Ovary (tissue), 9 donors: ENCODE results near the gene TAS2R43. TPM values are rescaled to one million over a fixed set of nuclear protein-coding genes. Genes with fewer than 3 reads are reported as not detected.
"Not testable (repeated sequence)": the region's sequence is repeated elsewhere in the genome, so short reads cannot be mapped to it uniquely, and the experiment has no call there.

Experiments
- DNase-seq, 5 donors: peaks; one replicate each; pipeline ENCODE4 v3.0.0-alpha.2; 2019 to 2020
- H3K27ac ChIP-seq, 2 donors: fragments of 200-600 bp; one replicate each; pipeline versions ENCODE4 v1.5.1 to v1.8.0; 2019 to 2022
- H3K27me3 ChIP-seq: fragments of 200-600 bp; one replicate; pipeline ENCODE4 v1.8.0; 2022
- H3K36me3 ChIP-seq: fragments of 200-600 bp; sonication (generic); one replicate; pipeline ENCODE4 v1.5.1; 2019
- H3K4me1 ChIP-seq: one replicate; pipeline ENCODE4 v1.8.1; 2013; ENCODE audit warnings: mild to moderate bottlenecking, moderate library complexity; ENCODE audit not compliant: insufficient read depth
- H3K4me3 ChIP-seq: fragments of 200-600 bp; sonication (generic); one replicate; pipeline ENCODE4 v1.5.1; 2017
- H3K9me3 ChIP-seq, 2 donors: fragments of 200-600 bp in 1 of 2; sonication (generic) in 1 of 2; one replicate each; pipeline versions ENCODE4 v1.5.1 to v1.8.1; 2013 to 2019; ENCODE audit warnings: mild to moderate bottlenecking in 1 of 2, moderate library complexity in 1 of 2
- EP300 ChIP-seq: sonication (generic); formaldehyde crosslinking; IDR thresholded peaks from one replicate; pipeline ENCODE4 v1.6.1; 2017; ENCODE audit warnings: antibody characterized with exemption
- WGBS, 3 donors: extraction: QIAGEN DNeasy Blood & Tissue Kit in 1 of 3; methylation state at CpG; one replicate each; pipeline versions ENCODE4 v1.1.5 to v1.1.7; 2013 to 2017; 5-methylcytosine and 5-hydroxymethylcytosine counted together
- intact Hi-C, 4 donors: fragments of 100-400 bp; cut with DNase I; formaldehyde crosslinking; loops; one replicate each; pipeline versions ENCODE4 v1.11.0 to v1.15.1; 2022 to 2023
- polyA plus RNA-seq, 2 donors: library from polyadenylated mRNA; stranded (reverse); fragments of 200-250 nt in 1 of 2; fragments of 350-450 nt in 1 of 2; fragmentation: Illumina TruSeq in 1 of 2; extraction: RNeasy Lipid Tissue Mini Kit (QIAGEN cat#74804) in 1 of 2; gene quantifications; one replicate each; pipeline ENCODE4 v1.2.3, GENCODE V29; 2013 to 2014
- small RNA-seq: library from RNA; depleted of rRNA; stranded (forward); fragments of <200 nt; gene quantifications from one replicate; pipeline ENCODE3, GENCODE V24; 2016
- total RNA-seq, 7 donors: library from RNA; depleted of rRNA in 2 of 7; stranded (reverse); fragments of >200 nt in 2 of 7; fragmentation: NEBNext Ultra II Directional in 3 of 7; extraction: Animal tissue kit (Norgen Biotek cat#: 25700) in 3 of 7; gene quantifications; one replicate each; pipeline versions ENCODE4 v1.1.0 to v1.2.4, GENCODE V29; 2016 to 2023
- donor health status: DM: no; HTN: no; CAD: no; lungs with moderate emphysema.
- donor health status: DM: no; HTN: no; CAD: no.
- donor health status: Bipolar disorder and iron deficiency.
- donor health status: DM: yes; HTN: yes; CAD: no.
- donor health status: DM: no; HTN: no; CAD: no.
- donor health status: DM: yes; HTN: yes; CAD: no.

Gene TAS2R43
- total and polyA plus RNA-seq, 9 donors: 0.10 to 6.9 (median 0.54) TPM; not detected in 1

DNA sequence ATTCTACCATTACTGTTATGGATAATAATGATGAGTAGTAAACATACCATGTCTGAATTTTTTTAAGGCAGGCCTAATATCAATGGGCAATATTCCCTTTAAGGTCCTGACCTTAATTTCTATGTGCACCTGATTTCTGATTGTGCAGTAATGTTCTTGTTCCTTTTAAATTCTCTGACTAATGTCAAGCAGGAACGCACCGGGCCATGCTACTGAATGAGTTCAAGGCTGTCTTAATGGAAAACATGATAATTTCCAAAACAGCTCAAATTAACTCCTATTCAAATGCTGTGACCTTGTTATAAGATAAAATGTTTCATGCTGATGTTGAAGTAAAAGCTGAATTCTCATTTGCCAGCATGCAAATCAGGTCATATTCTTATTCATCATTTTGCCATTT is 36.8 kb downstream of the TAS2R43 start:
- no peak overlapping the region for H3K4me3 ChIP-seq
- intact Hi-C loops: no loop called here
- H3K36me3 ChIP-seq: no peaks in the 10 kb centered on the region
- H3K27ac ChIP-seq: no peak overlapping the region
- no peaks in the 10 kb centered on the region for H3K27me3 ChIP-seq
- 39 to 82% (median 49%) methylated on average over 2 of the region's 2 CpGs for WGBS, 3 donors
- TF ChIP-seq EP300: no peak
- H3K4me1 ChIP-seq: no peaks in the 10 kb centered on the region
- H3K9me3 ChIP-seq: no peaks in the 10 kb centered on the region
- no peak for DNase-seq

DNA sequence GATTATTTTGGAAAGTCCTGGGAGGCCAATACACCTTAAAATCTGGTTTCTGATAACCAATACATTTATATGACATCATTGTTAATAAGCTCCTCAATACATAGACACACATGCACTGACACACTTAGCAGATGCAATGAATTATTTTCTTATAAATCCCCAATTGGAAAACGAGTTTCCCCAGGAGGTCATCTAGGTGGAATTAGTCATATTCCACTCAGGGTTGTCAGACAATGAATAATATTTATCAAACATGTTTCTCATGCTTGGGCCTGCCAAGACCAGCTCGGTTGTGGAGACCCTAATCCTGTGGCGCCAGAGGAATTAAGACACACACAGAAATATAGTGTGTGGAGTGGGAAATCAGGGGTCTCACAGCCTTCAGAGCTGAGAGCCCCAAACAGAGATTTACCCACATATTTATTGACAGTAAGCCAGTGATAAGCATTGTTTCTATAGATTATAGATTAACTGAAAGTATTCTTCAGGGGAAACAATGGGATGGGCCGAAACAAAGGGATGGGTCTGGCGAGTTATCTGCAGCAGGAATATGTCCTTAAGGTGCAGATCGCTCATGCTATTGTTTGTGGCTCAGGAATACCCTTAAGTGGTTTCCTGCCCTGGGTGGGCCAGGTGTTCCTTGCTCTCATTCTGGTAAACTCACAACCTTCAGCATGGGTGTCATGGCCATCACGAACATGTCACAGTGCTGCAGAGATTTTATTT is 42.1 kb downstream of the TAS2R43 start:
- H3K27ac ChIP-seq, H3K4me3 ChIP-seq, H3K36me3 ChIP-seq, DNase-seq, intact Hi-C loops, H3K27me3 ChIP-seq, H3K4me1 ChIP-seq, H3K9me3 ChIP-seq: not testable (repeated sequence)
- 96 to 99% (median 98%) methylated on average over 7 of the region's 7 CpGs for WGBS, 3 donors

DNA sequence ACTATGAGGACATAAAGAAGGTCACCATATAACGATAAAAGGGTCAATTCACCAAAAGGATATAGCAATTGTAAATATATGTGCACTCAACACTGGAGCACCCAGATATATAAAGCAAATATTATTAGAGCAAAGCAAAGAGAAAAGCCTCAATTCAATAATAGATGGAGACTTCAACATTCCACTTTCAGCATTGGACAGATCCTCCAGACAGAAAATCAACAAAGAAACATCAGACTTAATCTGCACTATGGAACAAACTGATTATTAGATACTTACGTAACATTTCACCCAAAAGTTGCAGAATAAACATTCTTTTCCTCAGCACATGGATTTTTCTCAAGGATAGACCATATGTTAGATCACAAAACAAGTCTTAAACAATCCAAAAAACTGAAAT is 50.7 kb downstream of the TAS2R43 start:
- H3K27ac ChIP-seq, H3K27me3 ChIP-seq, H3K4me1 ChIP-seq, H3K9me3 ChIP-seq, intact Hi-C loops, DNase-seq, H3K36me3 ChIP-seq, H3K4me3 ChIP-seq: not testable (repeated sequence)
- 82 to 96% (median 95%) methylated on average over 2 of the region's 2 CpGs for WGBS, 3 donors

Small RNA genes lying within 50 kb of the gene (small RNA-seq; reads per million reads assigned to genes)
- not detected for gene AC018630.1

Other genes with a start within 250 kb of the TAS2R43 start
- 1 to 10 TPM in 5 of 7 donors, under 1 TPM in 1, not detected in 1; 0.72 to 5.5 (median 2.0) TPM for gene PRR4, start 242.8 kb downstream of the TAS2R43 start, total RNA-seq
- 1 to 10 TPM; 2.4 to 5.0 TPM for gene PRR4, start 242.8 kb downstream of the TAS2R43 start, polyA plus RNA-seq
- 10 to 100 TPM; 13.3 to 48.5 (median 22.3) TPM for gene PRH1, start 208.1 kb downstream of the TAS2R43 start, total RNA-seq
- 1 to 10 TPM; 2.2 to 4.2 TPM for gene PRH1, start 208.1 kb downstream of the TAS2R43 start, polyA plus RNA-seq
- 1 to 10 TPM in 6 of 7 donors, under 1 TPM in 1; 0.74 to 3.5 (median 1.8) TPM for gene TAS2R13, start 182.8 kb downstream of the TAS2R43 start, total RNA-seq
- gene TAS2R13, start 182.8 kb downstream of the TAS2R43 start, polyA plus RNA-seq: under 1 TPM; 0.06 to 0.15 TPM
- under 1 TPM in 2 of 7 donors, not detected in 5; 0.43 to 0.95 TPM for gene PRH2, start 163.1 kb downstream of the TAS2R43 start, total RNA-seq
- gene PRH2, start 163.1 kb downstream of the TAS2R43 start, polyA plus RNA-seq: under 1 TPM in 1 of 2 donors, not detected in 1; 0.28 TPM
- gene TAS2R14, start 153.1 kb downstream of the TAS2R43 start, total RNA-seq: 1 to 10 TPM; 2.4 to 6.9 (median 3.7) TPM
- gene TAS2R14, start 153.1 kb downstream of the TAS2R43 start, polyA plus RNA-seq: 1 to 10 TPM; 1.4 to 1.5 TPM
- 1 to 10 TPM; 1.1 to 3.5 (median 1.4) TPM for gene TAS2R50, start 105.4 kb downstream of the TAS2R43 start, total RNA-seq
- under 1 TPM; 0.07 to 0.20 TPM for gene TAS2R50, start 105.4 kb downstream of the TAS2R43 start, polyA plus RNA-seq
- 1 to 10 TPM; 1.1 to 5.0 (median 2.5) TPM for gene TAS2R20, start 94.0 kb downstream of the TAS2R43 start, total RNA-seq
- under 1 TPM; 0.39 to 0.70 TPM for gene TAS2R20, start 94.0 kb downstream of the TAS2R43 start, polyA plus RNA-seq
- 1 to 10 TPM; 2.8 to 8.2 (median 3.4) TPM for gene TAS2R19, start 69.7 kb downstream of the TAS2R43 start, total RNA-seq
- gene TAS2R19, start 69.7 kb downstream of the TAS2R43 start, polyA plus RNA-seq: under 1 TPM; 0.45 TPM
- 1 to 10 TPM; 2.4 to 8.6 (median 4.5) TPM for gene TAS2R31, start 60.9 kb downstream of the TAS2R43 start, total RNA-seq
- under 1 TPM; 0.18 to 0.61 TPM for gene TAS2R31, start 60.9 kb downstream of the TAS2R43 start, polyA plus RNA-seq
- gene TAS2R46, start 30.0 kb downstream of the TAS2R43 start, total RNA-seq: 1 to 10 TPM in 5 of 7 donors, under 1 TPM in 2; 0.54 to 4.0 (median 1.7) TPM
- gene TAS2R46, start 30.0 kb downstream of the TAS2R43 start, polyA plus RNA-seq: not detected
- 1 to 10 TPM; 2.3 to 9.9 (median 4.5) TPM for gene TAS2R30, start 42.3 kb upstream of the TAS2R43 start, total RNA-seq
- under 1 TPM; 0.10 to 0.67 TPM for gene TAS2R30, start 42.3 kb upstream of the TAS2R43 start, polyA plus RNA-seq
- 1 to 10 TPM; 3.3 to 7.0 (median 5.9) TPM for gene SMIM10L1, start 78.9 kb upstream of the TAS2R43 start, total RNA-seq
- 1 to 10 TPM; 4.3 to 9.8 TPM for gene SMIM10L1, start 78.9 kb upstream of the TAS2R43 start, polyA plus RNA-seq
- not detected for gene TAS2R42, start 94.6 kb upstream of the TAS2R43 start, total RNA-seq
- gene TAS2R42, start 94.6 kb upstream of the TAS2R43 start, polyA plus RNA-seq: not detected
- not detected for gene PRB3, start 177.4 kb upstream of the TAS2R43 start, total RNA-seq
- gene PRB3, start 177.4 kb upstream of the TAS2R43 start, polyA plus RNA-seq: not detected
- gene PRB4, start 218.1 kb upstream of the TAS2R43 start, total RNA-seq: not detected
- gene PRB4, start 218.1 kb upstream of the TAS2R43 start, polyA plus RNA-seq: not detected